ENCODE results near the gene ESRRA. TPM values are rescaled to one million over a fixed set of nuclear protein-coding genes. Genes with fewer than 3 reads are reported as not detected.

Gene ESRRA
- total and polyA plus RNA-seq, 10 of the 15 experiments (the other 5 are each of a cell fraction or from before 2014, with no cell fraction given): 0.32 to 48.9 (median 12.6) TPM

DNA sequence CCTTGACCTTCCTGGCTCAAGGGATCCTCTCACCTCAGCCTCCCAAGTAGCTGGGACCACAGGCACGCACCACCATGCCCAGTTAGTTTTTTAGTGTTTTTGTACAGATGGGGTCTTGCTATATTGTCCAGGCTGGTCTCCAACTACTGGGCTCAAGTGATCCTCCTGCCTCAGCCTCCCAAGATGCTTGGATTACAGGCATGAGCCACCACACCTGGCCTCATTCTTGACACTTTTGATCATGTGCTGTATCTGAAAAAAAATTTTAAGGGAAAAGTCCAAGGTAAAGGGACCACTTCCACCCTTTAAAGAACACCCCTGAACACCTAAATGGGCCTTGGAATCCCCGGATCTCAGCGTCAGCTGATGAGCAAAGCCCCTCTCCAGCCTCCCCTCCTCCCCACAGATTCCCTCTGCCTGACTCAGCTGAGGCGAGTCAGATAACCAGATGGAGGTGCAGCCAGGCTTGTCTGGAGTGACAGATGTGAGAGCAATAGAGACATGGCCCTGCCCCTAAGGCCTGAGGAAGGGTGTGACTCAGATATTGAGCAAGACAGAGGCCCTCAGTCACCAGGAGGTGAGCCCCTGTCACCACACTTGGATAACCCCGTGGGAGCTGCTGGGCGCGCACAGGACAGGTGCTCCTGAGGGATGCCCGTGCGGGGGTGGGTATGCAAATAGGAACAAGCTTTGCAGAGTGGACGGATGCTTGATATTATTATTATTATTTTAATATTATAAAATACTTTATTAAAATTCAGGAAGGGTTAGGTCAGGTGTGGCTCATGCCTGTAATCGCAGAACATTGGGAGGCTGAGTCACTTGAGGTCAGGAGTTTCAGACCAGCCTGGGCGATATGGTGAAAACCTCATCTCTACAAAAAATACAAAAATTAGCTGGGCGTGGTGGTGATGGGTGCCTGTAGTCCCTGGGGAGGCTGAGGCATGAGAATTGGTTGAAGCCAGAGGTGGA lies 29.7 kb downstream of the ESRRA start (continued):
- 0 out of 2 replicates have a peak, but pooled peaks have one; percentile 14 for TF ChIP-seq RAD51 (IDR thresholded peaks at IDR 0.05)
- TF ChIP-seq BACH1 (IDR thresholded peaks at IDR 0.05; ENCODE audit: borderline replicate concordance): peak; percentile 21; the same call in 1 of the 2 replicates
- TF ChIP-seq, protein P1, sequence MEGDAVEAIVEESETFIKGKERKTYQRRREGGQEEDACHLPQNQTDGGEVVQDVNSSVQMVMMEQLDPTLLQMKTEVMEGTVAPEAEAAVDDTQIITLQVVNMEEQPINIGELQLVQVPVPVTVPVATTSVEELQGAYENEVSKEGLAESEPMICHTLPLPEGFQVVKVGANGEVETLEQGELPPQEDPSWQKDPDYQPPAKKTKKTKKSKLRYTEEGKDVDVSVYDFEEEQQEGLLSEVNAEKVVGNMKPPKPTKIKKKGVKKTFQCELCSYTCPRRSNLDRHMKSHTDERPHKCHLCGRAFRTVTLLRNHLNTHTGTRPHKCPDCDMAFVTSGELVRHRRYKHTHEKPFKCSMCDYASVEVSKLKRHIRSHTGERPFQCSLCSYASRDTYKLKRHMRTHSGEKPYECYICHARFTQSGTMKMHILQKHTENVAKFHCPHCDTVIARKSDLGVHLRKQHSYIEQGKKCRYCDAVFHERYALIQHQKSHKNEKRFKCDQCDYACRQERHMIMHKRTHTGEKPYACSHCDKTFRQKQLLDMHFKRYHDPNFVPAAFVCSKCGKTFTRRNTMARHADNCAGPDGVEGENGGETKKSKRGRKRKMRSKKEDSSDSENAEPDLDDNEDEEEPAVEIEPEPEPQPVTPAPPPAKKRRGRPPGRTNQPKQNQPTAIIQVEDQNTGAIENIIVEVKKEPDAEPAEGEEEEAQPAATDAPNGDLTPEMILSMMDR (IDR thresholded peaks at IDR 0.05 in 2 of 3, conservative IDR thresholded peaks at IDR 0.05 in 1 of 3; ENCODE audit: control insufficient read depth in 2 of 3, extremely low read depth in 1 of 3, insufficient read depth in 1 of 3, low read depth in 3 of 3, low read length in 3 of 3): peak in 1 of 3 experiments; percentile 24; a peak in 1 of 6 replicates
- TF ChIP-seq IKZF2 (IDR thresholded peaks at IDR 0.05): peak; percentile 78
- TF ChIP-seq, protein P2, sequence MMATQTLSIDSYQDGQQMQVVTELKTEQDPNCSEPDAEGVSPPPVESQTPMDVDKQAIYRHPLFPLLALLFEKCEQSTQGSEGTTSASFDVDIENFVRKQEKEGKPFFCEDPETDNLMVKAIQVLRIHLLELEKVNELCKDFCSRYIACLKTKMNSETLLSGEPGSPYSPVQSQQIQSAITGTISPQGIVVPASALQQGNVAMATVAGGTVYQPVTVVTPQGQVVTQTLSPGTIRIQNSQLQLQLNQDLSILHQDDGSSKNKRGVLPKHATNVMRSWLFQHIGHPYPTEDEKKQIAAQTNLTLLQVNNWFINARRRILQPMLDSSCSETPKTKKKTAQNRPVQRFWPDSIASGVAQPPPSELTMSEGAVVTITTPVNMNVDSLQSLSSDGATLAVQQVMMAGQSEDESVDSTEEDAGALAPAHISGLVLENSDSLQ (IDR thresholded peaks at IDR 0.05): peak; percentile 96
- TF ChIP-seq, protein P3, sequence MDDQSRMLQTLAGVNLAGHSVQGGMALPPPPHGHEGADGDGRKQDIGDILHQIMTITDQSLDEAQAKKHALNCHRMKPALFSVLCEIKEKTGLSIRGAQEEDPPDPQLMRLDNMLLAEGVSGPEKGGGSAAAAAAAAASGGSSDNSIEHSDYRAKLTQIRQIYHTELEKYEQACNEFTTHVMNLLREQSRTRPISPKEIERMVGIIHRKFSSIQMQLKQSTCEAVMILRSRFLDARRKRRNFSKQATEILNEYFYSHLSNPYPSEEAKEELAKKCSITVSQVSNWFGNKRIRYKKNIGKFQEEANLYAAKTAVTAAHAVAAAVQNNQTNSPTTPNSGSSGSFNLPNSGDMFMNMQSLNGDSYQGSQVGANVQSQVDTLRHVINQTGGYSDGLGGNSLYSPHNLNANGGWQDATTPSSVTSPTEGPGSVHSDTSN (IDR thresholded peaks at IDR 0.05; ENCODE audit: insufficient replicate concordance, low read depth, low read length): peak; percentile 92
- peak; percentile 71 for TF ChIP-seq RUNX3 (IDR thresholded peaks at IDR 0.05; ENCODE audit: low read length)
- TF ChIP-seq, protein P4, sequence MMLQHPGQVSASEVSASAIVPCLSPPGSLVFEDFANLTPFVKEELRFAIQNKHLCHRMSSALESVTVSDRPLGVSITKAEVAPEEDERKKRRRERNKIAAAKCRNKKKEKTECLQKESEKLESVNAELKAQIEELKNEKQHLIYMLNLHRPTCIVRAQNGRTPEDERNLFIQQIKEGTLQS (IDR thresholded peaks at IDR 0.05; ENCODE audit: borderline replicate concordance, extremely low read depth, low read depth, low read length): no peak
- TF ChIP-seq NFIC (IDR thresholded peaks at IDR 0.05; ENCODE audit: low read depth, low read length): peak; percentile 18; the same call in 1 of the 2 replicates
- TF ChIP-seq CBFB (IDR thresholded peaks at IDR 0.05; ENCODE audit: low read depth): 0 out of 2 replicates have a peak, but pooled peaks have one; percentile 33
- peak; percentile 49; the same call in 1 of the 2 replicates for TF ChIP-seq ATF7 (IDR thresholded peaks at IDR 0.05; ENCODE audit: low read depth)
- peak; percentile 81 for TF ChIP-seq SMARCA5 (IDR thresholded peaks at IDR 0.05)
- peak; percentile 94 for TF ChIP-seq PAX5 (IDR thresholded peaks at IDR 0.05; ENCODE audit: borderline replicate concordance, low read depth, low read length)
- peak in 1 of 2 experiments; percentile 97; a peak in 2 of 3 replicates for TF ChIP-seq EGR1 (IDR thresholded peaks at IDR 0.05; ENCODE audit: borderline replicate concordance in 1 of 2, low read depth in 2 of 2, low read length in 2 of 2)
- peak; percentile 95 for TF ChIP-seq POU2F2 (IDR thresholded peaks at IDR 0.05; ENCODE audit: borderline replicate concordance, low read depth, low read length)
- no peak for TF ChIP-seq SMAD5 (IDR thresholded peaks at IDR 0.05; ENCODE audit: low read depth)
- no peak for TF ChIP-seq POLR2AphosphoS2 (IDR thresholded peaks at IDR 0.05; ENCODE audit: low read depth, low read length)
- peak; percentile 90 for TF ChIP-seq EED (IDR thresholded peaks at IDR 0.05; ENCODE audit: low read depth)
- peak; percentile 92 for TF ChIP-seq MEF2B (IDR thresholded peaks at IDR 0.05; ENCODE audit: partially characterized antibody, poor library complexity, severe bottlenecking)
- TF ChIP-seq CREB1 (IDR thresholded peaks at IDR 0.05; ENCODE audit: low read depth): peak; percentile 64
